ENCODE data around the gene MYZAP.

MYZAP gene

GRCh38 chr15:57605491-57605890 is 13.8 kb downstream of the MYZAP start:
- Histone ChIP-seq H3K27ac (no peak overlapping the region), H3K4me3 (no peak overlapping the region)
- peak; percentile 3 for DNase-seq (ENCODE audit: low spot score)
- TF ChIP-seq, protein P1, sequence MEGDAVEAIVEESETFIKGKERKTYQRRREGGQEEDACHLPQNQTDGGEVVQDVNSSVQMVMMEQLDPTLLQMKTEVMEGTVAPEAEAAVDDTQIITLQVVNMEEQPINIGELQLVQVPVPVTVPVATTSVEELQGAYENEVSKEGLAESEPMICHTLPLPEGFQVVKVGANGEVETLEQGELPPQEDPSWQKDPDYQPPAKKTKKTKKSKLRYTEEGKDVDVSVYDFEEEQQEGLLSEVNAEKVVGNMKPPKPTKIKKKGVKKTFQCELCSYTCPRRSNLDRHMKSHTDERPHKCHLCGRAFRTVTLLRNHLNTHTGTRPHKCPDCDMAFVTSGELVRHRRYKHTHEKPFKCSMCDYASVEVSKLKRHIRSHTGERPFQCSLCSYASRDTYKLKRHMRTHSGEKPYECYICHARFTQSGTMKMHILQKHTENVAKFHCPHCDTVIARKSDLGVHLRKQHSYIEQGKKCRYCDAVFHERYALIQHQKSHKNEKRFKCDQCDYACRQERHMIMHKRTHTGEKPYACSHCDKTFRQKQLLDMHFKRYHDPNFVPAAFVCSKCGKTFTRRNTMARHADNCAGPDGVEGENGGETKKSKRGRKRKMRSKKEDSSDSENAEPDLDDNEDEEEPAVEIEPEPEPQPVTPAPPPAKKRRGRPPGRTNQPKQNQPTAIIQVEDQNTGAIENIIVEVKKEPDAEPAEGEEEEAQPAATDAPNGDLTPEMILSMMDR (IDR thresholded peaks at IDR 0.05), result no peak

DNA sequence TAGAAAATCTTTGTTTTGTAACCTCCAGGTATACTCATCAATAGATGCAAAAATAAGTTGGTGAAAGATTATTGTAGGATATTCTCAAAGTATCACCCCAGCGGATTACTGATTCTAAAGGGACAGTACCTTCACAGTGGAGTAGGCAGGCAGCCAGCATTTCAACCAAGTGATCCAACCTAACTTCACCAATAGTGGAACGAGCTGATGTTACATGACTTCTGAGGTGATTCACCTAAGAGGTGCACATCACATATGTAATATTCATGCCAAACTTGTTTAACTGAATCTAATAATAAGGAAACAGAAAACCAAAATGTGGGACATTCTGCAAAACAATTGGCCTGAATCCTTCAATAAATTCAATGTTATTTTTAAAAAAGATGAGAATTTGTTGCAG is 14.3 kb downstream of the MYZAP start:
- no peak overlapping the region for H3K27ac ChIP-seq
- DNase-seq (ENCODE audit: low spot score), result no peak
- TF ChIP-seq, protein P1 (IDR thresholded peaks at IDR 0.05), result no peak
- H3K4me3 ChIP-seq, result no peak overlapping the region

- no peak for DNase-seq (ENCODE audit: low spot score)
- no peak overlapping the region for H3K4me3 ChIP-seq
- TF ChIP-seq, protein P1 (IDR thresholded peaks at IDR 0.05), result no peak
- no peak overlapping the region for H3K27ac ChIP-seq
Observed at GRCh38 chr15:57606816-57607215, 15.1 kb downstream of the MYZAP start.

GRCh38 chr15:57607570-57608000 is 15.9 kb downstream of the MYZAP start:
- TF ChIP-seq, protein P1 (IDR thresholded peaks at IDR 0.05), result no peak
- DNase-seq (ENCODE audit: low spot score), result peak; percentile 71
- H3K27ac ChIP-seq, result no peak overlapping the region
- H3K4me3 ChIP-seq, result no peak overlapping the region

DNA sequence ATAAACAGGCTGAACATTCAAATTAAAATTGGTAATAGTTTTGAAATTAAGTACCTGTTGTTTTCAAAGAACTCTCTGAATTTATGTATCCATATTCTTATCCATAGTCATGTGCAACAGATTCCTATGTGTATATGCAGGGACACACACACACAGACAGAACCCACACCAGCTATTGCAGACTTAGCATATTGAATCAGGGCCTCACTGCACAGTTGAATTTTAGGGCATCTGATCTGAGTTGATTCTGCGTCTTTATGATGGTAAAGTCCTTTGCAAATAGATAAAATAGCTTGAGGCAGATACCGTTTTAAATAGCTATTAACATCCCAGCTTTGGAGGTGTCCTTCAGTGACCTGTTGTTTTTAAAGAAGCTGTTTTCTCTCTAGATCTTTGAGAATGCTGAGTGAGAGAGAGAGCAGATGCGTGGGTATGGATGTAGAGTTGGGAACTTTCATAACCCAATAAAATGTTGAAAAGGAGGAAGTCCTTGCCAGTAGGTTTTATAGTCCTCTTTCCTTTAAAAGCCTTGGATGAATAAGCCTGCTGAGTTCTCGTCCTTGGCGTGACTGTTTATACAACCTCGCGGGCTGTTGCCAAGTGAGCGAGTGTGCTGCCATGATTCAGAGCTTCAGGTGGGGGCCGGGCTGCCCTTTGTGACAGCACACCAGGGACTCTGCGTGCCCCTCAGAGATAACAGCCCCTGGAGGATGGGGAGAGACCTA is 18.3 kb downstream of the MYZAP start:
- DNase-seq (ENCODE audit: low spot score), result peak; percentile 59
- Histone ChIP-seq H3K27ac (no peak overlapping the region), H3K4me3 (no peak overlapping the region)
- TF ChIP-seq, protein P1 (IDR thresholded peaks at IDR 0.05), result no peak

DNA sequence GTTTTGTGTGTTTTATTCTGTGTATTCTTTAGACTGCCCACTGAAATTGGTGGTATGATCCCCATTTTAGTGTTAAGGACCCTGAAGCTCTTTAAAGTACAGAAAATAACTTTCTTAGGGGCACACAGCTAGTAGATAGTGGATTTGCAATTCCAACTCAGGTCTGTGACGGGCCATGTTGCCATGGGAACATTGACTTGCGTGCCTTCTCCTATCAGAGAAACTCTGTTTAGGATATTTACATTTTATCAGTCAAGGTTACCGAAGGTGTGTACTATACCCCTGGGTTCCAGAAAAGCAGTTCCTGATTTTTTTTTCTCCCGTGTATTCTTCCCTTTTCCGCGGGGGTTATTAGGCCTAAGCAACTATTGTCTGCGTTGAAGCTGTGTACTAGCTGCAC is 19.4 kb downstream of the MYZAP start:
- Histone ChIP-seq H3K4me3 (no peak overlapping the region), H3K27ac (no peak overlapping the region)
- DNase-seq (ENCODE audit: low spot score), result no peak
- TF ChIP-seq, protein P1 (IDR thresholded peaks at IDR 0.05), result no peak

DNA sequence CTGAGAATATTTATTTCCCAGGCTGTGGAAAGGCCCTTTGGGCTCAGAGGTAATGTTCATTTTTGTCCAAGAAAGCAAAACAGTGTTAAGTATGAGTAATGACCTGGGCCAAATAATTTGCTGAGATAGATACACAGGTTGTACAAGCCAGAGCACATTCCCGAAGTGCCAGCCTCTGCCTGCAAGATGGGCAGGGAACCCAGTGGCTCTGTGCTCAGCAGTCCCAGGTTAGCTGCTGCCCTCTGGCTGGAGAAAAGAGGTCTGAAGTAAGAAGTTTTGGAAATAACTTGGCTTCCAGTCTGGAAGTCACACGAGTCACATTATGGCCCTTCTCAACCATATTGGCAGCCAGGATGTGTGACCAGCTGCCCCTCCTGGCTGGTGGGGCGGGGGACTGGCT is 20.2 kb downstream of the MYZAP start:
- TF ChIP-seq, protein P1 (IDR thresholded peaks at IDR 0.05), result no peak
- DNase-seq (ENCODE audit: low spot score), result no peak
- H3K27ac ChIP-seq, result no peak overlapping the region
- H3K4me3 ChIP-seq, result no peak overlapping the region
